ENCODE data around the gene GALNTL6. TPM values are rescaled to one million over a fixed set of nuclear protein-coding genes. Genes with fewer than 3 reads are reported as not detected.
A peak's percentile ranks its signal among the peaks of the same experiment; 100 is the strongest.
"Not testable (repeated sequence)": the region's sequence is repeated elsewhere in the genome, so short reads cannot be mapped to it uniquely, and the experiment has no call there.

The GALNTL6 gene
- total RNA-seq, 8 experiments from 2014 or later: 2.4 to 22.2 (median 14.2) TPM

DNA sequence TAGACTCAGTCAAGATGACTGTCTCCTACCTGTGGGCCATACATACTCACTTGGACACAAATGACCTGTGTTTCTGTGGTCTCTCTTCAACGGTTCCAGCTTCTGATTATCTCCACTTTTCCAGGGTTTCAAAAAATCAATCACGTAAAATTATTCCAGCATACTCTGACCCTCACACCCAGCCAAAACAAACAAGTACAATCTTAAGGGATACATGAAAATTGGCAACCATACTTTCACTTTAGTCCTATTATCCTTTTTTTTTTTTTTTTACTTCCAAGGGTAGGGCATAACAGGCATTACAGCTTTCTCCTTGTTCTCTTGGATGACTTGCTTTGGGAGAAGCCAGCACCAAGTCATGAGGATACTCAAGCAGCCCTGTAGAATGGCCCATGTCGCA lies 1129.6 kb downstream of the GALNTL6 start:
- in situ Hi-C loops (cut with MboI; ENCODE audit: low pct_unique_long_range_greater_than_20kb in 2 of 9, low sequenced_read_pairs in 9 of 9, unreplicated experiment in 9 of 9): no loop called here
- Histone ChIP-seq H3K4me3 (no peak overlapping the region), H3K27ac (no peak overlapping the region), H3K4me1 (replicated peaks in 1 of 2) (peaks cover 23 to 29% of the 10 kb centered on the region in 2 donors)
- WGBS, 10 experiments: 7 to 89% (median 79%) methylated on average over 1 to 3 of the region's 3 CpGs; no CpG with 5 or more reads in 2 of the 10 experiments
- ATAC-seq (replicated peaks in 6 of 8): no peak

DNA sequence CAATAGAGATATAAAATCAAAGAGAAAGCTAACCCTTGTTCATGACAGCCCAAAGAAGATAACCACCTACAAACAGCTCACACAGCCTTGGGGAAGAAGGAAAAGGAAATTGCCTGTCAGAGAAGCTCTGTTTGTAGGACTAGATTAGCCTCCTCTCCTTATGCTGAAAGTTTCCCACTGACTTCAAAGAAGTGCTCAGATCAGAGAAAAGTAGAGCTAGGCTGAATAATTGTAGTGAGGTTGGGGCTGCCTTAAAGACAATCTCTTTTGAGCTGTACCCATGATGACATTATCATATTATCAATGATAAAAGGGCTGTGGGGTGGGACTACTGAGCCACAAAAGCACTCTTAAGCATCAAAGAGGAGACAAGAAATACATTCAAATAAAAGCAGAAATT lies 1132.4 kb downstream of the GALNTL6 start:
- in situ Hi-C loops (cut with MboI; ENCODE audit: low pct_unique_long_range_greater_than_20kb in 2 of 9, low sequenced_read_pairs in 9 of 9, unreplicated experiment in 9 of 9): no loop called here
- peak in 1 of 8 experiments; percentile 4 for ATAC-seq (replicated peaks in 6 of 8)
- H3K27ac ChIP-seq: no peak overlapping the region
- no peak overlapping the region for H3K4me3 ChIP-seq
- peaks cover 16 to 21% of the 10 kb centered on the region in 2 donors for H3K4me1 ChIP-seq (replicated peaks in 1 of 2)

DNA sequence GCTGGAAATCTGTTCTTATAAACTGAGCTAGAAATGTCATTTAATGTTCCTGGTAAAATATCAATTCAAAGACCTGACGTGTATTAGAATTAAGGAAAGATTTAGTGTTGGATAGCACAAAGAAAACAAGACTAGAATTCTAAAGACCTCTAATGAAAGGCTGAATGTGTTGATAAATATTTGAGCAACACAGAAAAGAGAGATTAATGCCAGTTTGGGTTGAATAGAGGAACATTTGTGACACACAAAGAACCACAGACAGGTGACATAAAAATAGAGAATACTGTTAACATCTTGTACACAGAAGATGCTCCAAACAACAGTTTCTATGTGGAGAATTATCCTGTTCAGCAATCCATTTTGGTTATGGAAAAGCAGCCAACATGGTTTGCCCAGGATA lies 1133.3 kb downstream of the GALNTL6 start:
- peak overlapping the region in 1 of 2 donors; percentile 49 for H3K27ac ChIP-seq
- in situ Hi-C loops (cut with MboI; ENCODE audit: low pct_unique_long_range_greater_than_20kb in 2 of 9, low sequenced_read_pairs in 9 of 9, unreplicated experiment in 9 of 9): no loop called here
- 0 to 50% (median 7%) methylated on average over 1 of the region's 1 CpG; no CpG with 5 or more reads in 2 of the 10 experiments for WGBS, 10 experiments
- peaks cover 16 to 21% of the 10 kb centered on the region in 2 donors for H3K4me1 ChIP-seq (replicated peaks in 1 of 2)
- peak in 5 of 8 experiments; percentile 26 to 83 (median 46) for ATAC-seq (replicated peaks in 6 of 8)
- H3K4me3 ChIP-seq: no peak overlapping the region

DNA sequence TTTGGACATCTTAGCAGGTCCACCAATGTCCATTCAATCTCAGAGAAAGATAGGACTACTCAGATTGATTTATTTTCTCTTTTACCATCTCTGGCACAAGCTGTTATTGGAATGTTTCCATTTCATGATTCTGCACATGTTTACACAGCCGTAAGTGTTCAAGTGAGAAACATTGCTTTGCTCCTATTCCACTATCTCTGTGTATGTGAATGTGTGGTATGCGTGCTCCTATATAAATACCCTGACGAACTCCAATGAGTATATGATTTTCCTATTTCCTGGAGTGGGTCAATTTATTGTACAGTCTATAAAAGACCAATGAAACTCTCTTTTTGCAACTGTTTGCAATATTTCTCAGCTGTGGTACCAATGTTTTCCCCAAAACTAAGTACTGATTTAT lies 1134.4 kb downstream of the GALNTL6 start:
- peak in 1 of 8 experiments; percentile 55 for ATAC-seq (replicated peaks in 6 of 8)
- Histone ChIP-seq H3K27ac (no peak overlapping the region), H3K4me1 (replicated peaks in 1 of 2) (peaks cover 16 to 21% of the 10 kb centered on the region in 2 donors), H3K4me3 (no peak overlapping the region)
- in situ Hi-C loops (cut with MboI; ENCODE audit: low pct_unique_long_range_greater_than_20kb in 2 of 9, low sequenced_read_pairs in 9 of 9, unreplicated experiment in 9 of 9): no loop called here
- 7 to 100% (median 89%) methylated on average over 1 to 3 of the region's 3 CpGs for WGBS, 10 experiments

DNA sequence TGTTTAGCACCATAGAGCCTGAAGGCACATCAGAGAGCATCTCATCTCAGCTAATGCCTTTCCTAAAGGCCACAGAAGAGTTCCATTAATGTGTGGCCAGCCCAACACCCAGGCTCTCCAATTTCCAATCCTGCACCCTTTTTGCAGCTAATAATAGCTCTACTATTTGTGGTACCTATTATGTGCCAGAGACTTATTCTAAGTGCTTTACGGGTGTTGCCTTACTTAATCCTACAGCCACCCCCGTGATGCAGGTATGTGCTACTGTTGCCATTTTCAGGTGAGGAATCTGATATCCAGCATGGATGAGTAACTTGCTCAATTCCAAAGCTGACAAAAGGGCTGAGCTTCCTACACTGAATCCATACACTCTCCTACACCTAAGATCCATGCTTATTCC lies 1137.8 kb downstream of the GALNTL6 start:
- H3K4me3 ChIP-seq: no peak overlapping the region
- in situ Hi-C loops (cut with MboI; ENCODE audit: low pct_unique_long_range_greater_than_20kb in 2 of 9, low sequenced_read_pairs in 9 of 9, unreplicated experiment in 9 of 9): no loop called here
- no peak overlapping the region for H3K27ac ChIP-seq
- no peak for ATAC-seq (replicated peaks in 6 of 8)
- H3K4me1 ChIP-seq (replicated peaks in 1 of 2): peaks cover 15 to 18% of the 10 kb centered on the region in 2 donors
- 29 to 100% (median 83%) methylated on average over 1 to 2 of the region's 2 CpGs; no CpG with 5 or more reads in 5 of the 10 experiments for WGBS, 10 experiments

DNA sequence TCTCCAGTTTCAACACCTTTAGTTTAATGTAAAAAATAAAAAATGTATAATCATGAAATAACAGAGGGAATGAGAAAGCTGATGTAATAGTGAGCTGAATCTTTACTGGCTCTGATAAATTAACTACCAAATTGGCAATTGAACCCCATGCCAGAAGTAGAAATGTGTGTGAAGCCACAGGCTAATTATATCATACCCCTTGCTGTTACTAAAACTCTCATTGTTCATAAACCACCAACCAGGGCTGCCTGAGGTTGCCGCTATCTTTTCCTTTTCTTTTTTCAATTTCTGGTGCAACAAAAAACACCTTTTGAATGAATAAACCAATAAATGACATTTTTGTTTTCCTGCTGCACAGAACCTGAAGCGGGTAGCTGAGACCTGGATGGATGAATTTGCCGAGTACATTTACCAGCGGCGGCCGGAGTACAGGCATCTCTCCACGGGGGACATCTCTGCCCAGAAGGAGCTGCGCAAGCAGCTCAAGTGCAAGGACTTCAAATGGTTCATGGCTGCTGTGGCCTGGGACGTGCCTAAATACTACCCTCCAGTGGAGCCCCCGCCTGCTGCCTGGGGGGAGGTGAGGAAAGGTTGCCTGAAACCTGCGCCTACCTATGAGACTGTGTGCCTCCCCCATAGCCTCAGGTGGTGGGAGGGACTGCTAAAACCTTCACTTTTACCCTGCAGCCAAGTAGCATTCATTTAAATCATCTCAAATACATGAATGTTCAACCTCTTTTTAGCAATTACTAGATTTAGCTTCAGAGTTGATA lies 1138.7 kb downstream of the GALNTL6 start:
- 35 to 100% (median 87%) methylated on average over 1 to 7 of the region's 11 CpGs; no CpG with 5 or more reads in 1 of the 10 experiments for WGBS, 10 experiments
- in situ Hi-C loops (cut with MboI; ENCODE audit: low pct_unique_long_range_greater_than_20kb in 2 of 9, low sequenced_read_pairs in 9 of 9, unreplicated experiment in 9 of 9): no loop called here
- Histone ChIP-seq H3K4me1 (replicated peaks in 1 of 2) (peaks cover 7 to 9% of the 10 kb centered on the region in 2 donors), H3K4me3 (no peak overlapping the region), H3K27ac (no peak overlapping the region)
- no peak for ATAC-seq (replicated peaks in 6 of 8)

DNA sequence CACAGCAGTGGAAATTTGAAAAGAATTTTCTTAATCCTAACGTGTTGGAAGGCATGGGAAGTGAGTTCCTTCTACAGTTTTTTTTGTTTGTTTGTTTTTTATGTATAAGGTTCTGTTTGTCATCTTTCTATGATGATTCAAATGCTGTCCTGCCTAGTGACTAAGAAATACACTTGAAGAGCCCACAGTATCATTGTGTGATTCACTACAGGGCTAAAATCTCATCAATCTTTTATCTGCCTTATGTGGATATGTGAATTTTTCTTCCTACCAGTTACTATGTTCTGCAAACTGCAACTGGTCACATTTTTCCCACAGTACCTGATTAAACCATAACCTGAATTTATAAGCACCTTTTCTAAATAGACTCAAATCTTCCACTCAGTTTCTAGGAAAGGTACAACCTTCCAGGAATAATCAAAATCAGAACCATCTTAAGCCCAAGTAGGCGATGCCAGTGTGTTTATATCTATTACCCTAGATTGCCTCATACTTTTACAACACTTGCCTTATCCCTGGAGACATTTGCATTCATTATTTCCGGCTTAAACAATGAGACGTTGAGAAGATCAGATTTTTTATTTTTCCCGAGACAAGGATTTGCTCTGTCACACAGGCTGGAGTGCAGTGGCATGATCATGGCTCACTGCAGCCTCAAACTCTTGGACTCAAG lies 1140.8 kb downstream of the GALNTL6 start:
- H3K4me1 ChIP-seq (replicated peaks in 1 of 2): peaks cover 9 to 19% of the 10 kb centered on the region in 2 donors
- peak in 5 of 8 experiments; percentile 47 to 87 (median 68) for ATAC-seq (replicated peaks in 6 of 8)
- WGBS, 10 experiments: 4 to 85% (median 51%) methylated on average over 1 to 5 of the region's 5 CpGs
- no peak overlapping the region for H3K4me3 ChIP-seq
- in situ Hi-C loops (cut with MboI; ENCODE audit: low pct_unique_long_range_greater_than_20kb in 2 of 9, low sequenced_read_pairs in 9 of 9, unreplicated experiment in 9 of 9): no loop called here
- H3K27ac ChIP-seq: no peak overlapping the region

DNA sequence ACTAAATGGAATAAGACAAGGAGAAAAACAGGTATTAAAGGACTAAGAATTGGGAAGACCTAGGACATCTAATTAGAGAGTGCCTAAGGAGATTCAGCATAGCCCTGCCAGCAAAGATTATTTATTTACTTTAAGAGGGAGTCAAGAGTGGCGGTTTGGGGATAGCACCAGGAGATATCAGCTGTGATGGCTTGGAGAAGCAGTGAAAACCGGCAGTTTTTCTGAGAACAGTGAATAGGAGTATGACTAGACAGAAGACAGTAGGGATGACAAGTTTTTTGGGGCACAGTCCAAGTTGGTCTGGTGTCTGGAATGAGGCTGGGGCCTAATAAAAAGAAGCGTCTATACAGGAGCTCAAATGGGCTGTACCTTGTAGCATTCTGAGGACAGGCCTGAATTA lies 1143.1 kb downstream of the GALNTL6 start:
- H3K4me1 ChIP-seq (replicated peaks in 1 of 2): peaks cover 9 to 19% of the 10 kb centered on the region in 2 donors
- H3K4me3 ChIP-seq; in situ Hi-C loops (cut with MboI; ENCODE audit: low pct_unique_long_range_greater_than_20kb in 2 of 9, low sequenced_read_pairs in 9 of 9, unreplicated experiment in 9 of 9); ATAC-seq (replicated peaks in 6 of 8); H3K27ac ChIP-seq: not testable (repeated sequence)
- WGBS, 10 experiments: 60 to 100% (median 93%) methylated on average over 1 to 2 of the region's 3 CpGs; no CpG with 5 or more reads in 7 of the 10 experiments

DNA sequence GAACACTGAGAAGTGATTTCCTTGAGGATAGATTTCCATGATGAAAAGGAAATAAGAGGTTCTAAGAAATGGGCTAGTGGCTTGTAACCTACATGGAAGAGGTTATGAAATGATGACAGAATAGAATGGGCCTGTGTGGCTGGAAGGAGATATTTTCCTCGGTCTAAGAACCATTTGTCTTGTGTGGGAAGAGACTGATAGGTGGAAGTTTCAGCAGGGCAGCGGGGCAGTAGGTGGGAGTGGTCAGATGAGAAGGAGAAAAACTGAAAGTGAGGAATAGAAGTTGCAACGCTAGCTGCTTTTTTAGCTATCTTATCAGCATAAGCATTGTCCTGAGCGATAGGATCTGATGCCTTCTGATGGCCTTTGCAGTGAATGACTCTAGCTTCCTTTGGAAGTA lies 1144.0 kb downstream of the GALNTL6 start:
- in situ Hi-C loops (cut with MboI; ENCODE audit: low pct_unique_long_range_greater_than_20kb in 2 of 9, low sequenced_read_pairs in 9 of 9, unreplicated experiment in 9 of 9): no loop called here
- no peak overlapping the region for H3K27ac ChIP-seq
- 38 to 100% (median 67%) methylated on average over 1 to 4 of the region's 4 CpGs; no CpG with 5 or more reads in 3 of the 10 experiments for WGBS, 10 experiments
- H3K4me3 ChIP-seq: no peak overlapping the region
- peaks cover 9 to 19% of the 10 kb centered on the region in 2 donors for H3K4me1 ChIP-seq (replicated peaks in 1 of 2)
- ATAC-seq (replicated peaks in 6 of 8): no peak

DNA sequence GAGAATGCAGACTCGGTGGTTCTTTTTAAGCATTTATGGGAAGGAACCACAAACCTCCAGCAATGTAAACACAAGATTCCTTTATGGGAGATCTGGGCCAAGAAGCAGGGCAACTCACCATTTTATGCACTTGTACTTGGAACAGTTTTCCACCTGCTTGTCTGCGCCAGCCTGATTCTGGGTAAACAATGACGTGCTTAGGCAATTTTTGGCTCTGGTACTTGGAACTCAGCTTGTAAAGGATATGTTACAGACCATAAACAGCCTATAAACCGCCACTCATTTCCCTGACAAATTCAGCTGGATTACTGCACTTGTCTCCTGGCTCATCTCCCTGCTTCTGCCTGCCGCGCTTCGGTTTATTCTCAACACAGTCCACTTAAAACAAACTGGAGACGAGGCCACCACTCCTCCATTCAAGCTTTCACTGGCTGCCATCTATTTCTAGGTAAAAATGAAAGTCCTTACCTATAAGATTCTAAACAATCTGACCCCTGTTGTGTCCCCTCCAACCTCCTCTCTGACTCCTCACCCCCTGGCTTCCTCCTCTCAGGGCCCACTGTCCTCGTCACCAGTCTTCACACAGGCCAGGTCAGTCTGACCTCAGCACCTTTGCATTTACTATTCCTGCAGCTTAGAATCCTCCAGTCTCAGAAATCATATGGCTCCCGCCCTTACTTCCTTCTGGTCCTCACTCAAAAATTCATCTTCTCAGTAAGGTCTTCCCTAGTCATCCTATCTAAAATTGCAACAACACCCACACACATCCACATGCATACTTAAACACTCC lies 1149.6 kb downstream of the GALNTL6 start:
- Histone ChIP-seq H3K27ac (no peak overlapping the region), H3K4me1 (replicated peaks in 1 of 2) (peaks cover 4 to 9% of the 10 kb centered on the region in 2 donors), H3K4me3 (no peak overlapping the region)
- in situ Hi-C loops (cut with MboI; ENCODE audit: low pct_unique_long_range_greater_than_20kb in 2 of 9, low sequenced_read_pairs in 9 of 9, unreplicated experiment in 9 of 9): no loop called here
- ATAC-seq (replicated peaks in 6 of 8): peak in 1 of 8 experiments; percentile 41
- 4 to 100% (median 70%) methylated on average over 1 to 9 of the region's 10 CpGs; no CpG with 5 or more reads in 1 of the 10 experiments for WGBS, 10 experiments

DNA sequence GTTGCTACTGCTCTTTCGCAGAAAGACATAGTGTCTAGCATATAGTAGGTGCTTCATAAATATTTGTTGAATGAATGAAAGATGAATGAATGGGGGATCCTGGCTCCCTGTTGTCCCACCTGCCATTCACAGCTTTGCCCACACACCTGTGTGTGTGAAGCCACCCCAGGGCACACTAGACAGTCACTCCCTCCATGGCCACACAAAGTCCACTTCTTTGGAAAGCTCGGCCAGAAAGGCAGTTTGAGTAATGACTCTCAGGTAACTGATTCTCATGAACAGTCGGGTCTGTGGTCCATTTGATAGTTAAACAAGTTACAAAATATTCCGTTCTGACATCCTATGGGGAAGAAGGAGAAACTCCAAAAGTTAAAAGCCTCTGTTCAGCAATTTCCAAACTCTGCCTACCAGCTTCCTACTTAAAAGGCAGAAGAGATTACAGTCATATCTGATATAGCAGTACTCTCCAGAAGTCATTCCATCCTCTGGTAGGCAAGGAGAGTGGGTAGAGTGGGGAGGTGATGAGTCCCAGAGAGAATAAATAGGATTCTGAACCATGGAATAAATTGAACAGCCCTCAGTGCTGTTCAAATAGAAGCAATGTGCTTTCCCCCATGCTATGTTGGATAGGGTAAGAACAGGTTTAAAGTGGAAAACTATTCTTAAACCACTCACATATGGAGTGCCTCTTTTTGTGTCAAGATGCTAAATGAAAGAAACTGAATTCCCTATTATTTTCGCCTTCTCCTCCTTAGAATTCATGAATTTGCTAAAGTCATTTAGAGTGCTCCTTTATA lies 1150.5 kb downstream of the GALNTL6 start:
- Histone ChIP-seq H3K4me1 (replicated peaks in 1 of 2) (peaks cover 0 to 9% of the 10 kb centered on the region in 2 donors), H3K4me3 (no peak overlapping the region), H3K27ac (no peak overlapping the region)
- WGBS, 10 experiments: 28 to 93% (median 74%) methylated on average over 1 to 5 of the region's 5 CpGs; no CpG with 5 or more reads in 1 of the 10 experiments
- no peak for ATAC-seq (replicated peaks in 6 of 8)
- in situ Hi-C loops (cut with MboI; ENCODE audit: low pct_unique_long_range_greater_than_20kb in 2 of 9, low sequenced_read_pairs in 9 of 9, unreplicated experiment in 9 of 9): no loop called here

DNA sequence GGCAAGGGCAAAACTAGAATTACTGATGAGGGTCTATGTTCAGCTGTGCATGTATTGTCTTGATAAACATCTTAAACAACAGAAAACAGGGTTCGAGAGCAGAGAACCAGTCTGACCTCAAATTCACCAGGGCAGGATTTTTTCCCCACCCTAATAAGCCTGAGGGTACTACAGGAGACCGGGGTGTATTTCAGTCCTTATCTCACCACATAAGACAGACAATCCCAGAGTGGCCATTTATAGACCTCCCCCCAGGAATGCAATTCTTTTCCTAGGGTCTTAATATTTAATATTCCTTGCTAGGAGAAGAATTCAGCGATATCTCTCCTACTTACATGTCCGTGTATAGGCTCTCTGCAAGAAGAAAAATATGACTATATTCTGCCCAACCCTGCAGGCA lies 1157.0 kb downstream of the GALNTL6 start:
- H3K4me3 ChIP-seq; H3K4me1 ChIP-seq (replicated peaks in 1 of 2); H3K27ac ChIP-seq; in situ Hi-C loops (cut with MboI; ENCODE audit: low pct_unique_long_range_greater_than_20kb in 2 of 9, low sequenced_read_pairs in 9 of 9, unreplicated experiment in 9 of 9); ATAC-seq (replicated peaks in 6 of 8): not testable (repeated sequence)
- WGBS, 10 experiments: 0 to 100% (median 83%) methylated on average over 1 to 3 of the region's 4 CpGs; no CpG with 5 or more reads in 2 of the 10 experiments

All from motor neuron (in vitro differentiated cells).